Right lobe of liver (tissue), 6 donors: ENCODE measurements around the gene TSHZ3. TPM values are rescaled to one million over a fixed set of nuclear protein-coding genes. Genes with fewer than 3 reads are reported as not detected.

Experiments used
- ATAC-seq, 4 donors: fragments of 200-7000 bp; cut with Tn5 transposase; one replicate each; pipeline ENCODE4 v1.9.1; 2020; ENCODE audit warnings: mild to moderate bottlenecking in 4 of 4, moderate library complexity in 4 of 4
- DNase-seq, 3 donors: peaks; one replicate each; pipeline ENCODE4 v3.0.0-alpha.2; 2020
- H3K27ac ChIP-seq, 3 donors: fragments of 200-600 bp; one replicate each; pipeline ENCODE4 v1.8.0; 2022
- H3K27me3 ChIP-seq, 2 donors: fragments of 200-600 bp; one replicate each; pipeline ENCODE4 v1.8.0; 2022
- H3K36me3 ChIP-seq, 4 donors: fragments of 200-600 bp; sonication (generic) in 1 of 4; one replicate each; pipeline versions ENCODE4 v1.5.1 to v1.8.0; 2017 to 2022; ENCODE audit warnings: control low read depth in 1 of 4
- H3K4me1 ChIP-seq, 4 donors: fragments of 200-600 bp; sonication (generic) in 1 of 4; one replicate each; pipeline versions ENCODE4 v1.5.1 to v1.8.0; 2017 to 2022; ENCODE audit warnings: control low read depth in 1 of 4
- H3K4me3 ChIP-seq, 3 donors: fragments of 200-600 bp; one replicate each; pipeline ENCODE4 v1.8.0; 2022
- H3K9me3 ChIP-seq, 4 donors: fragments of 200-600 bp; sonication (generic) in 1 of 4; one replicate each; pipeline versions ENCODE4 v1.5.1 to v1.8.0; 2017 to 2022; ENCODE audit warnings: control low read depth in 1 of 4
- POLR2A ChIP-seq: fragments of 450-650 bp; IDR thresholded peaks from one replicate; pipeline ENCODE4 v1.6.1; 2017; ENCODE audit warnings: antibody characterized with exemption, mild to moderate bottlenecking
- WGBS: methylation state at CpG from one replicate; pipeline ENCODE4 v1.1.6; 2018; ENCODE audit warnings: low coverage, low lambda C conversion rate; ENCODE audit not compliant: insufficient coverage; ENCODE audit errors: missing lambda C conversion rate; 5-methylcytosine and 5-hydroxymethylcytosine counted together
- intact Hi-C, 2 donors: fragments of 100-400 bp; cut with DNase I; formaldehyde crosslinking; loops; one replicate each; pipeline versions ENCODE4 v1.11.2 to v1.14.1; 2022
- total RNA-seq, 6 experiments: library from RNA; depleted of rRNA in 2 of 6; stranded (reverse); fragments of >200 nt in 2 of 6; fragmentation: NEBNext Ultra II Directional in 3 of 6; extraction: Animal tissue kit (Norgen Biotek cat#: 25700) in 3 of 6; gene quantifications; one replicate each; pipeline versions ENCODE4 v1.1.0 to v1.2.4, GENCODE V29; 2016 to 2023
- TF ChIP-seq, protein P1 (sequence below), 4 donors: fragments of 200-600 bp in 3 of 4; fragments of 450-650 bp in 1 of 4; IDR thresholded peaks; one replicate each; pipeline versions ENCODE4 v1.5.1 to v1.8.0; 2016 to 2022; ENCODE audit warnings: antibody characterized with exemption in 4 of 4, mild to moderate bottlenecking in 2 of 4
- donor health status: DM: no; HTN: yes; CAD: no.
- donor health status: DM: no; HTN: no; CAD: no.
- donor health status: DM: no; HTN: no; CAD: no.
- donor health status: DM: no; HTN: yes; CAD: no.
- donor health status: DM: no; HTN: yes; CAD: no.

TSHZ3 gene
- total RNA-seq, 6 experiments from 2014 or later: 1.2 to 1.6 (median 1.3) TPM

- TF ChIP-seq POLR2A: no peak
- Histone ChIP-seq H3K36me3 (no peaks in the 10 kb centered on the region), H3K9me3 (no peaks in the 10 kb centered on the region), H3K27me3 (no peaks in the 10 kb centered on the region), H3K27ac (no peak overlapping the region), H3K4me1 (no peaks in the 10 kb centered on the region), H3K4me3 (no peak overlapping the region)
- ATAC-seq (no peak), DNase-seq (no peak)
- intact Hi-C loops: no loop called here
- 54% methylated on average over 4 of the region's 6 CpGs for WGBS
Measured at GRCh38 chr19:31231237-31231636, 118.0 kb downstream of the TSHZ3 start.

GRCh38 chr19:31226151-31226935 lies 122.9 kb downstream of the TSHZ3 start:
- Histone ChIP-seq H3K9me3 (no peaks in the 10 kb centered on the region), H3K27me3 (no peaks in the 10 kb centered on the region), H3K4me1 (no peaks in the 10 kb centered on the region), H3K27ac (no peak overlapping the region), H3K4me3 (no peak overlapping the region), H3K36me3 (no peaks in the 10 kb centered on the region)
- intact Hi-C loops: no loop called here
- ATAC-seq (no peak), DNase-seq (no peak)
- no peak for TF ChIP-seq POLR2A
- TF ChIP-seq, protein P1, sequence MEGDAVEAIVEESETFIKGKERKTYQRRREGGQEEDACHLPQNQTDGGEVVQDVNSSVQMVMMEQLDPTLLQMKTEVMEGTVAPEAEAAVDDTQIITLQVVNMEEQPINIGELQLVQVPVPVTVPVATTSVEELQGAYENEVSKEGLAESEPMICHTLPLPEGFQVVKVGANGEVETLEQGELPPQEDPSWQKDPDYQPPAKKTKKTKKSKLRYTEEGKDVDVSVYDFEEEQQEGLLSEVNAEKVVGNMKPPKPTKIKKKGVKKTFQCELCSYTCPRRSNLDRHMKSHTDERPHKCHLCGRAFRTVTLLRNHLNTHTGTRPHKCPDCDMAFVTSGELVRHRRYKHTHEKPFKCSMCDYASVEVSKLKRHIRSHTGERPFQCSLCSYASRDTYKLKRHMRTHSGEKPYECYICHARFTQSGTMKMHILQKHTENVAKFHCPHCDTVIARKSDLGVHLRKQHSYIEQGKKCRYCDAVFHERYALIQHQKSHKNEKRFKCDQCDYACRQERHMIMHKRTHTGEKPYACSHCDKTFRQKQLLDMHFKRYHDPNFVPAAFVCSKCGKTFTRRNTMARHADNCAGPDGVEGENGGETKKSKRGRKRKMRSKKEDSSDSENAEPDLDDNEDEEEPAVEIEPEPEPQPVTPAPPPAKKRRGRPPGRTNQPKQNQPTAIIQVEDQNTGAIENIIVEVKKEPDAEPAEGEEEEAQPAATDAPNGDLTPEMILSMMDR (IDR thresholded peaks at IDR 0.05): no peak
- 55% methylated on average over 4 of the region's 4 CpGs for WGBS
